ENCODE results near the gene ZNF740. TPM values are rescaled to one million over a fixed set of nuclear protein-coding genes. Genes with fewer than 3 reads are reported as not detected.
A peak's percentile ranks its signal among the peaks of the same experiment; 100 is the strongest.

Gene ZNF740
- polyA plus RNA-seq, 1 donor (not counting 4 experiments of a cell fraction or from before 2014, with no cell fraction given): 11.8 TPM

GRCh38 chr12:53211476-53212381 is 31.2 kb downstream of the ZNF740 start:
- Histone ChIP-seq H3K9ac (ENCODE audit: control insufficient read depth, extremely low read depth, insufficient read depth, low read length) (no peak overlapping the region), H3K9me3 (ENCODE audit: control insufficient read depth, low read depth, low read length) (no peaks in the 10 kb centered on the region), H3K4me2 (ENCODE audit: control insufficient read depth, extremely low read depth, insufficient read depth, low read depth, low read length) (no peak overlapping the region), H3K27ac (ENCODE audit: control insufficient read depth, insufficient read depth, low read length) (no peak overlapping the region), H3K36me3 (ENCODE audit: control insufficient read depth in 2 of 2, extremely low read depth in 1 of 2, insufficient read depth in 2 of 2, low read length in 2 of 2) (peaks cover 41 to 57% of the 10 kb centered on the region in 2 experiments), H3K79me2 (ENCODE audit: control insufficient read depth, insufficient read depth, low read length) (peaks cover 2% of the 10 kb centered on the region), H3K27me3 (ENCODE audit: control insufficient read depth, extremely low read depth, insufficient read depth, low read length) (no peaks in the 10 kb centered on the region), H3K9me1 (ENCODE audit: control insufficient read depth, extremely low read depth, insufficient read depth, low read length) (no peaks in the 10 kb centered on the region), H4K20me1 (ENCODE audit: control insufficient read depth, extremely low read depth, insufficient read depth, low read length) (no peaks in the 10 kb centered on the region), H2AFZ (ENCODE audit: control insufficient read depth, low read length) (no peak overlapping the region), H3K4me3 (ENCODE audit: control insufficient read depth in 2 of 3, extremely low read depth in 1 of 3, insufficient read depth in 2 of 3, low read depth in 1 of 3, low read length in 3 of 3) (no peak overlapping the region), H3K4me1 (ENCODE audit: control insufficient read depth, extremely low read depth, insufficient read depth, low read length) (peaks cover 4% of the 10 kb centered on the region)
- TF ChIP-seq EZH2 (IDR thresholded peaks at IDR 0.05; ENCODE audit: low read length) (no peak), CTCF (optimal IDR thresholded peaks at IDR 0.05 in 1 of 3, IDR thresholded peaks at IDR 0.05 in 1 of 3, conservative IDR thresholded peaks at IDR 0.05 in 1 of 3; ENCODE audit: extremely low read depth in 1 of 3, insufficient read depth in 2 of 3, low read length in 3 of 3) (peak in 1 of 3 experiments; percentile 54)
- dilution Hi-C loops (cut with MboI; ENCODE audit: extremely low pct_ligation_motif_present, low sequenced_read_pairs): no loop called here
- DNase-seq (ENCODE audit: low read depth, low spot score): no peak
- no peak for FAIRE-seq

DNA sequence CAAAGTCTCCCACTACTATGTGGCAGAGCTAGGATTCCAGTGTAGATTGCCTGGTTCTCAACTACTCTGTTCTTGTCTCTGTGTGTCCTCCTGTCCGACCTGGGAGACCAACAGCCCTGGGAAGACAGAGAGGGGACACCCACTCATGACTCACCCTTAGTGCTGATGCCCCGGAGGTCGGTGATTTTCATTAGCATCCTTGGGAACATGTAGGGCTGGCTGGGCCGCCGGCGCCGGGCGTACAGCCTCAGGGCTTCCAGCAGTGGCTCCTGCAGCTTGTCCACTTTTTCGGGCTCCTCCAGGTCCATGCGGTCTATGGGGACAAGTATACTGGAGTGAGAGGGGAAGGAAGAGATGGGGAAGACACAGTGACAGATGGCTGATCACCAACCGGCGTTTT is 32.4 kb downstream of the ZNF740 start:
- DNase-seq (ENCODE audit: low read depth, low spot score) (no peak), FAIRE-seq (no peak)
- dilution Hi-C loops (cut with MboI; ENCODE audit: extremely low pct_ligation_motif_present, low sequenced_read_pairs): no loop called here
- H3K27ac ChIP-seq (ENCODE audit: control insufficient read depth, insufficient read depth, low read length): no peak overlapping the region
- no peak overlapping the region for H3K4me3 ChIP-seq (ENCODE audit: control insufficient read depth in 2 of 3, extremely low read depth in 1 of 3, insufficient read depth in 2 of 3, low read depth in 1 of 3, low read length in 3 of 3)
- H3K27me3 ChIP-seq (ENCODE audit: control insufficient read depth, extremely low read depth, insufficient read depth, low read length): no peaks in the 10 kb centered on the region
- no peak overlapping the region for H3K9ac ChIP-seq (ENCODE audit: control insufficient read depth, extremely low read depth, insufficient read depth, low read length)
- TF ChIP-seq EZH2 (IDR thresholded peaks at IDR 0.05; ENCODE audit: low read length) (no peak), CTCF (optimal IDR thresholded peaks at IDR 0.05 in 1 of 3, IDR thresholded peaks at IDR 0.05 in 1 of 3, conservative IDR thresholded peaks at IDR 0.05 in 1 of 3; ENCODE audit: extremely low read depth in 1 of 3, insufficient read depth in 2 of 3, low read length in 3 of 3) (no peak)
- no peak overlapping the region for H2AFZ ChIP-seq (ENCODE audit: control insufficient read depth, low read length)
- H4K20me1 ChIP-seq (ENCODE audit: control insufficient read depth, extremely low read depth, insufficient read depth, low read length): no peaks in the 10 kb centered on the region
- no peaks in the 10 kb centered on the region for H3K9me3 ChIP-seq (ENCODE audit: control insufficient read depth, low read depth, low read length)
- no peak overlapping the region for H3K4me2 ChIP-seq (ENCODE audit: control insufficient read depth, extremely low read depth, insufficient read depth, low read depth, low read length)
- H3K4me1 ChIP-seq (ENCODE audit: control insufficient read depth, extremely low read depth, insufficient read depth, low read length): peaks cover 16% of the 10 kb centered on the region
- H3K79me2 ChIP-seq (ENCODE audit: control insufficient read depth, insufficient read depth, low read length): peaks cover 7% of the 10 kb centered on the region
- H3K9me1 ChIP-seq (ENCODE audit: control insufficient read depth, extremely low read depth, insufficient read depth, low read length): no peaks in the 10 kb centered on the region
- peaks cover 41 to 57% of the 10 kb centered on the region in 2 experiments for H3K36me3 ChIP-seq (ENCODE audit: control insufficient read depth in 2 of 2, extremely low read depth in 1 of 2, insufficient read depth in 2 of 2, low read length in 2 of 2)
